Right lobe of liver (tissue), 6 donors: ENCODE data around the gene RSPH3. TPM values are rescaled to one million over a fixed set of nuclear protein-coding genes. Genes with fewer than 3 reads are reported as not detected.

Experiments used
- ATAC-seq, 4 donors: fragments of 200-7000 bp; cut with Tn5 transposase; one replicate each; pipeline ENCODE4 v1.9.1; 2020; ENCODE audit warnings: mild to moderate bottlenecking in 4 of 4, moderate library complexity in 4 of 4
- DNase-seq, 3 donors: peaks; one replicate each; pipeline ENCODE4 v3.0.0-alpha.2; 2020
- H3K27ac ChIP-seq, 3 donors: fragments of 200-600 bp; one replicate each; pipeline ENCODE4 v1.8.0; 2022
- H3K27me3 ChIP-seq, 2 donors: fragments of 200-600 bp; one replicate each; pipeline ENCODE4 v1.8.0; 2022
- H3K36me3 ChIP-seq, 4 donors: fragments of 200-600 bp; sonication (generic) in 1 of 4; one replicate each; pipeline versions ENCODE4 v1.5.1 to v1.8.0; 2017 to 2022; ENCODE audit warnings: control low read depth in 1 of 4
- H3K4me1 ChIP-seq, 4 donors: fragments of 200-600 bp; sonication (generic) in 1 of 4; one replicate each; pipeline versions ENCODE4 v1.5.1 to v1.8.0; 2017 to 2022; ENCODE audit warnings: control low read depth in 1 of 4
- H3K4me3 ChIP-seq, 3 donors: fragments of 200-600 bp; one replicate each; pipeline ENCODE4 v1.8.0; 2022
- H3K9me3 ChIP-seq, 4 donors: fragments of 200-600 bp; sonication (generic) in 1 of 4; one replicate each; pipeline versions ENCODE4 v1.5.1 to v1.8.0; 2017 to 2022; ENCODE audit warnings: control low read depth in 1 of 4
- POLR2A ChIP-seq: fragments of 450-650 bp; IDR thresholded peaks from one replicate; pipeline ENCODE4 v1.6.1; 2017; ENCODE audit warnings: antibody characterized with exemption, mild to moderate bottlenecking
- WGBS: methylation state at CpG from one replicate; pipeline ENCODE4 v1.1.6; 2018; ENCODE audit warnings: low coverage, low lambda C conversion rate; ENCODE audit not compliant: insufficient coverage; ENCODE audit errors: missing lambda C conversion rate; 5-methylcytosine and 5-hydroxymethylcytosine counted together
- intact Hi-C, 2 donors: fragments of 100-400 bp; cut with DNase I; formaldehyde crosslinking; loops; one replicate each; pipeline versions ENCODE4 v1.11.2 to v1.14.1; 2022
- total RNA-seq, 6 experiments: library from RNA; depleted of rRNA in 2 of 6; stranded (reverse); fragments of >200 nt in 2 of 6; fragmentation: NEBNext Ultra II Directional in 3 of 6; extraction: Animal tissue kit (Norgen Biotek cat#: 25700) in 3 of 6; gene quantifications; one replicate each; pipeline versions ENCODE4 v1.1.0 to v1.2.4, GENCODE V29; 2016 to 2023
- TF ChIP-seq, protein P1 (sequence below), 4 donors: fragments of 200-600 bp in 3 of 4; fragments of 450-650 bp in 1 of 4; IDR thresholded peaks; one replicate each; pipeline versions ENCODE4 v1.5.1 to v1.8.0; 2016 to 2022; ENCODE audit warnings: antibody characterized with exemption in 4 of 4, mild to moderate bottlenecking in 2 of 4
- donor health status: DM: no; HTN: yes; CAD: no.
- donor health status: DM: no; HTN: no; CAD: no.
- donor health status: DM: no; HTN: no; CAD: no.
- donor health status: DM: no; HTN: yes; CAD: no.
- donor health status: DM: no; HTN: yes; CAD: no.

RSPH3 gene
- total RNA-seq, 6 experiments from 2014 or later, result 3.1 to 6.5 (median 3.6) TPM

DNA sequence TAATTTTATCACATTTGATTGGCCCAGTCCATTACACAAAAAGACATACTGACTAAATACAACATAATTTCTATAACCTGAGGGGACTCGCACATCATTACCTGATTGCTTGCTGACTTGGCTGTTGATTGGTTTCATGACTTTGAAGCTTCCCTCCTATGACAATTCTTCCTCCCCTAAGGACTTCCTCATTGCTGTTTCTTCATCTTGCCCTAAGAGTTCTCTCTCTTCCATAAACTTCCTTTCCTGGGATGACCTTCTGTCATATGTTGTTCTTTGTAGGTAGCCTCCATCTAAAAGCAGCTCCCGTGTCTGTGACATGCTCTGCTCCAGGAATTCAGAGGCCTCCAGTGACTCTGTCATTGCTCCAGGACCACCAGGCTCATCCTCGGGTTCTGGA is 22.6 kb downstream of the RSPH3 start:
- DNase-seq, result no peak
- H3K4me1 ChIP-seq, result no peaks in the 10 kb centered on the region
- H3K9me3 ChIP-seq, result no peaks in the 10 kb centered on the region
- H3K27ac ChIP-seq, result no peak overlapping the region
- 83% methylated on average over 3 of the region's 3 CpGs for WGBS
- no peak overlapping the region for H3K4me3 ChIP-seq
- no peaks in the 10 kb centered on the region for H3K27me3 ChIP-seq
- intact Hi-C loops, result no loop called here
- H3K36me3 ChIP-seq, result peaks cover 0 to 7% (median 0%) of the 10 kb centered on the region in 4 donors
- TF ChIP-seq POLR2A, result no peak
- TF ChIP-seq, protein P1, sequence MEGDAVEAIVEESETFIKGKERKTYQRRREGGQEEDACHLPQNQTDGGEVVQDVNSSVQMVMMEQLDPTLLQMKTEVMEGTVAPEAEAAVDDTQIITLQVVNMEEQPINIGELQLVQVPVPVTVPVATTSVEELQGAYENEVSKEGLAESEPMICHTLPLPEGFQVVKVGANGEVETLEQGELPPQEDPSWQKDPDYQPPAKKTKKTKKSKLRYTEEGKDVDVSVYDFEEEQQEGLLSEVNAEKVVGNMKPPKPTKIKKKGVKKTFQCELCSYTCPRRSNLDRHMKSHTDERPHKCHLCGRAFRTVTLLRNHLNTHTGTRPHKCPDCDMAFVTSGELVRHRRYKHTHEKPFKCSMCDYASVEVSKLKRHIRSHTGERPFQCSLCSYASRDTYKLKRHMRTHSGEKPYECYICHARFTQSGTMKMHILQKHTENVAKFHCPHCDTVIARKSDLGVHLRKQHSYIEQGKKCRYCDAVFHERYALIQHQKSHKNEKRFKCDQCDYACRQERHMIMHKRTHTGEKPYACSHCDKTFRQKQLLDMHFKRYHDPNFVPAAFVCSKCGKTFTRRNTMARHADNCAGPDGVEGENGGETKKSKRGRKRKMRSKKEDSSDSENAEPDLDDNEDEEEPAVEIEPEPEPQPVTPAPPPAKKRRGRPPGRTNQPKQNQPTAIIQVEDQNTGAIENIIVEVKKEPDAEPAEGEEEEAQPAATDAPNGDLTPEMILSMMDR (IDR thresholded peaks at IDR 0.05), result no peak
- no peak for ATAC-seq

- Histone ChIP-seq H3K36me3 (peaks cover 0 to 7% (median 0%) of the 10 kb centered on the region in 4 donors), H3K4me3 (no peak overlapping the region), H3K4me1 (no peaks in the 10 kb centered on the region), H3K27me3 (no peaks in the 10 kb centered on the region), H3K27ac (no peak overlapping the region), H3K9me3 (no peaks in the 10 kb centered on the region)
- no peak for TF ChIP-seq POLR2A
- TF ChIP-seq, protein P1 (IDR thresholded peaks at IDR 0.05), result peak; percentile 52 to 61 (median 58)
- 4% methylated on average over 4 of the region's 4 CpGs for WGBS
- intact Hi-C loops, result loop anchor here in 1 of 2 donors (5.0 kb wide), 1 partner anchor 265 kb away; no protein-coding TSS in a partner anchor
- ATAC-seq (peak; percentile 56 to 70 (median 62)), DNase-seq (no peak)
These were observed 27.5 kb downstream of the RSPH3 start for GRCh38 chr6:158972241-158973233.

GRCh38 chr6:158970640-158971275 is 29.2 kb downstream of the RSPH3 start:
- TF ChIP-seq, protein P1 (IDR thresholded peaks at IDR 0.05), result no peak
- no peak for TF ChIP-seq POLR2A
- Histone ChIP-seq H3K4me1 (no peaks in the 10 kb centered on the region), H3K4me3 (no peak overlapping the region), H3K9me3 (no peaks in the 10 kb centered on the region), H3K36me3 (peaks cover 0 to under 1% (median 0%) of the 10 kb centered on the region in 4 donors), H3K27me3 (no peaks in the 10 kb centered on the region), H3K27ac (no peak overlapping the region)
- DNase-seq, result no peak
- intact Hi-C loops, result loop anchor here in 1 of 2 donors (5.0 kb wide), 1 partner anchor 263 kb away; no protein-coding TSS in a partner anchor
- peak in 1 of 4 donors; percentile 42 for ATAC-seq
- 67% methylated on average over 6 of the region's 6 CpGs for WGBS

DNA sequence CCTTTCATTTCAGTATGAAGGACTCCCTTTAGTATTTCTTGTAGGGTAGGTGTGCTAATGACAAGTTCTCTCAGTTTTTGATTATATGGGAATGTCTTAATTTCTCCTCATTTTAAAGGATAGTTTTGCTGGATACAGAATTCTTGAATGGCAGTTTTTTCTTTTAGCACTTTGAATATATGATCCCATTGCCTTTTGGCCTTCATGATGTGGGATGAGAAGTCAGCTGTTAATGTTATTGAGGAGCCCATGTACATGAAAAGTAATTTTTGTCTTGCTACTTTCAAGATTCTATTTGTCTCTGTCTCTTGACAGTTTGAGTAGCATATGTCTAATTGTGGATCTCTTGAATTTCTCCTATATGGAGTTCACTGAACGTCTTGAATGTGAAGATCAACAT is 30.9 kb downstream of the RSPH3 start:
- 89% methylated on average over 1 of the region's 1 CpG for WGBS
- ATAC-seq, result no peak
- Histone ChIP-seq H3K4me3 (no peak overlapping the region), H3K4me1 (no peaks in the 10 kb centered on the region), H3K36me3 (no peaks in the 10 kb centered on the region), H3K9me3 (no peaks in the 10 kb centered on the region), H3K27ac (no peak overlapping the region), H3K27me3 (no peaks in the 10 kb centered on the region)
- DNase-seq, result no peak
- intact Hi-C loops, result no loop called here
- TF ChIP-seq POLR2A, result no peak
- TF ChIP-seq, protein P1 (IDR thresholded peaks at IDR 0.05), result no peak
